Osteocyte (in vitro differentiated cells): Measurements from ENCODE around the gene ABHD17C. TPM values are rescaled to one million over a fixed set of nuclear protein-coding genes. Genes with fewer than 3 reads are reported as not detected.
"Not testable (repeated sequence)": the region's sequence is repeated elsewhere in the genome, so short reads cannot be mapped to it uniquely, and the experiment has no call there.

Experiments
- DNase-seq: peaks from one replicate; pipeline ENCODE4 v3.0.0; 2021; ENCODE audit warnings: mixed read lengths; ENCODE audit not compliant: unreplicated experiment; ENCODE audit errors: extremely low spot score
- H3K27ac Mint-ChIP-seq: one replicate; pipeline ENCODE4 v1.8.0; 2021; ENCODE audit warnings: mild to moderate bottlenecking, mixed read lengths; ENCODE audit not compliant: unreplicated experiment
- H3K27me3 Mint-ChIP-seq: one replicate; pipeline ENCODE4 v1.8.0; 2021; ENCODE audit warnings: mixed read lengths; ENCODE audit not compliant: unreplicated experiment
- H3K36me3 Mint-ChIP-seq: one replicate; pipeline ENCODE4 v1.8.0; 2021; ENCODE audit warnings: mixed read lengths; ENCODE audit not compliant: unreplicated experiment
- H3K4me1 Mint-ChIP-seq: one replicate; pipeline ENCODE4 v1.8.0; 2021; ENCODE audit warnings: mixed read lengths; ENCODE audit not compliant: unreplicated experiment
- H3K4me3 Mint-ChIP-seq: one replicate; pipeline ENCODE4 v1.8.0; 2021; ENCODE audit warnings: mild to moderate bottlenecking, moderate library complexity, mixed read lengths; ENCODE audit not compliant: unreplicated experiment
- H3K9me3 Mint-ChIP-seq: one replicate; pipeline ENCODE4 v1.8.0; 2021; ENCODE audit warnings: mixed read lengths; ENCODE audit not compliant: unreplicated experiment
- CTCF ChIP-seq: fragments of 200-600 bp; sonication (generic); IDR thresholded peaks from 2 replicates; pipeline ENCODE4 v1.5.0; 2021; ENCODE audit warnings: antibody characterized with exemption, mild to moderate bottlenecking, moderate library complexity
- long read RNA-seq: library from polyadenylated mRNA; unstranded; transcript quantifications from one replicate; pipeline ENCODE4 v2.0.0, GENCODE V29; 2021
- total RNA-seq: library from RNA; stranded (reverse); gene quantifications from 2 replicates; pipeline ENCODE4 v1.2.1, GENCODE V29; 2021

The ABHD17C gene
- total RNA-seq = 14.4 and 17.7 TPM in 2 replicates
- long read RNA-seq, partial matches to known transcripts = 1 of 5 reads
- long read RNA-seq, other reads (novel, unspliced or antisense) = 2 of 5 reads

- Mint-ChIP-seq H3K4me1 (peaks cover 44% of the 10 kb centered on the region), H3K9me3 (no peaks in the 10 kb centered on the region), H3K27me3 (no peaks in the 10 kb centered on the region), H3K27ac (peak within 1 kb of the TSS; percentile 77), H3K36me3 (peaks cover 18% of the 10 kb centered on the region), H3K4me3 (peak within 1 kb of the TSS; percentile 85)
- no peak for TF ChIP-seq CTCF
- DNase-seq = peak; percentile 88
Measured at GRCh38 chr15:80695099-80695910, at the start of gene ABHD17C. TSS of gene ABHD17C (plus strand) at chr15:80695310. CDS start at chr15:80695430, 120 bp downstream.

- H3K4me3 Mint-ChIP-seq = no peak overlapping the region
- no peaks in the 10 kb centered on the region for H3K27me3 Mint-ChIP-seq
- TF ChIP-seq CTCF = no peak
- no peak for DNase-seq
- peaks cover 5% of the 10 kb centered on the region for H3K9me3 Mint-ChIP-seq
- H3K36me3 Mint-ChIP-seq = no peaks in the 10 kb centered on the region
- no peak overlapping the region for H3K27ac Mint-ChIP-seq
- no peaks in the 10 kb centered on the region for H3K4me1 Mint-ChIP-seq
Measured at GRCh38 chr15:80645494-80646065, 49.5 kb upstream of the ABHD17C start.

GRCh38 chr15:80647424-80647823 lies 47.7 kb upstream of the ABHD17C start:
- not testable (repeated sequence) for H3K27ac Mint-ChIP-seq, H3K36me3 Mint-ChIP-seq, H3K9me3 Mint-ChIP-seq, DNase-seq, H3K27me3 Mint-ChIP-seq, H3K4me3 Mint-ChIP-seq, H3K4me1 Mint-ChIP-seq

GRCh38 chr15:80654299-80654698 lies 40.8 kb upstream of the ABHD17C start:
- H3K27me3 Mint-ChIP-seq = peaks cover 6% of the 10 kb centered on the region
- peaks cover 4% of the 10 kb centered on the region for H3K36me3 Mint-ChIP-seq
- TF ChIP-seq CTCF = no peak
- DNase-seq = no peak
- peaks cover 10% of the 10 kb centered on the region for H3K9me3 Mint-ChIP-seq
- no peak overlapping the region for H3K27ac Mint-ChIP-seq
- no peak overlapping the region for H3K4me3 Mint-ChIP-seq
- no peaks in the 10 kb centered on the region for H3K4me1 Mint-ChIP-seq

- TF ChIP-seq CTCF = no peak
- no peak overlapping the region for H3K4me3 Mint-ChIP-seq
Measured at GRCh38 chr15:80659375-80659774, 35.7 kb upstream of the ABHD17C start.

More at GRCh38 chr15:80659375-80659774, 35.7 kb upstream of the ABHD17C start:
- no peaks in the 10 kb centered on the region for H3K36me3 Mint-ChIP-seq
- no peak for DNase-seq
- peaks cover 14% of the 10 kb centered on the region for H3K27me3 Mint-ChIP-seq
- H3K27ac Mint-ChIP-seq = no peak overlapping the region
- no peaks in the 10 kb centered on the region for H3K9me3 Mint-ChIP-seq
- H3K4me1 Mint-ChIP-seq = no peaks in the 10 kb centered on the region
